ENCODE data around the gene SFTA2.
A peak's percentile ranks its signal among the peaks of the same experiment; 100 is the strongest.

Gene SFTA2

DNA sequence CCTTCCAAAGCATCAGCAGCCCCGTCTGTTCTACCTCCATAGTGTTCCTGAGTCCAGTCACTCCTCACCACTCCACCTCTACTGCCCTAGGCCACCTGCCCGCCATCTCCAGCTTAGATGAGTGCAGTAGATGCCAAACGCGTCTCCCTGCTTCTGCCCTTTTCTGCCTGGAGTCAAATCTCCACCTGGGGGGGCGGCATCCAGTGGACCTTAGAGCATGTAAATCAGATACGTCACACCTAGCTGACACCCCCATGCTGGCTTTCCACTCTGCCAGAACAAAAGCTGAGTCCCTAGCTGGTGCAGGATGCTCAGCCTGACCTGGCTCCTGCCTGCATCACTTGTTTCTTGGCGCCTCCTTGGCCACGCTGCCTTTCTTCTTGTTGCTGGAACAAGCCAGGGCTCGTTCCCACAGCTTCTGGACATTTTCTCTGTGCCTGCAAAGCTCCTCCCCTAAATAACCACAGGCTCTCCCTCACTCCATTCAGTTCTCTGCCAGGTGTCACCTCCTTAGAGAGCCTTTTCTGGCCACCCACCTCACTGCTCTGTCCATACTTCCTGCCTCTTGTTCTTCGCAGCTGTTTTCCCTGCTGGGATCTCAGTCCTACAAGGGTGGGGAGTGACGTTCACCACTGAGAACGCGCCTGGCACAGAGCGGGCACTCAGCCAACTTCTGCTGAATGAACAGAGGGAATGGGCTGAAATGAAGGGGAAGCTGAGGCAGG lies 41.9 kb downstream of the SFTA2 start:
- TF ChIP-seq, protein P1, sequence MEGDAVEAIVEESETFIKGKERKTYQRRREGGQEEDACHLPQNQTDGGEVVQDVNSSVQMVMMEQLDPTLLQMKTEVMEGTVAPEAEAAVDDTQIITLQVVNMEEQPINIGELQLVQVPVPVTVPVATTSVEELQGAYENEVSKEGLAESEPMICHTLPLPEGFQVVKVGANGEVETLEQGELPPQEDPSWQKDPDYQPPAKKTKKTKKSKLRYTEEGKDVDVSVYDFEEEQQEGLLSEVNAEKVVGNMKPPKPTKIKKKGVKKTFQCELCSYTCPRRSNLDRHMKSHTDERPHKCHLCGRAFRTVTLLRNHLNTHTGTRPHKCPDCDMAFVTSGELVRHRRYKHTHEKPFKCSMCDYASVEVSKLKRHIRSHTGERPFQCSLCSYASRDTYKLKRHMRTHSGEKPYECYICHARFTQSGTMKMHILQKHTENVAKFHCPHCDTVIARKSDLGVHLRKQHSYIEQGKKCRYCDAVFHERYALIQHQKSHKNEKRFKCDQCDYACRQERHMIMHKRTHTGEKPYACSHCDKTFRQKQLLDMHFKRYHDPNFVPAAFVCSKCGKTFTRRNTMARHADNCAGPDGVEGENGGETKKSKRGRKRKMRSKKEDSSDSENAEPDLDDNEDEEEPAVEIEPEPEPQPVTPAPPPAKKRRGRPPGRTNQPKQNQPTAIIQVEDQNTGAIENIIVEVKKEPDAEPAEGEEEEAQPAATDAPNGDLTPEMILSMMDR (IDR thresholded peaks at IDR 0.05; ENCODE audit: low read depth, low read length): no peak
- no peak overlapping the region for H3K4me3 ChIP-seq (ENCODE audit: low read depth, low read length)

DNA sequence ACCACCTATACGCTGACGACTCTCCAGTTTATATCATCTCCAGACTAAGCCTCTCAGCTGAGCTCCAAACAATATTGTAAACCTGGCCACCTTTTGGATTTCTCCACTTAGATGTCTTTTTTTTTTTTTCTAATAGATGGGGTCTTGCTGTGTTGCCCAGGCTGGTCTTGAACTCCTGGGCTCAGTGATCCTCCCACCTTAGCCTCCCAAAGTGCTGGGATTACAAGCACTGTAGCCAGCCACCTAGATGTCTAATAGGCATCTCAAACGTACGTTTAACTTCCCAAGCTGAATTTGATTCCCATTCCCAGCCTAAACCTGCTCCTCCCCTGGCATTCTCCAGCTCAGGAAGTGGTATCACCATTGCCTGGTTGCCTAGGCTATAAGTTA lies 42.5 kb downstream of the SFTA2 start:
- TF ChIP-seq, protein P1 (IDR thresholded peaks at IDR 0.05; ENCODE audit: low read depth, low read length): no peak
- no peak overlapping the region for H3K4me3 ChIP-seq (ENCODE audit: low read depth, low read length)

DNA sequence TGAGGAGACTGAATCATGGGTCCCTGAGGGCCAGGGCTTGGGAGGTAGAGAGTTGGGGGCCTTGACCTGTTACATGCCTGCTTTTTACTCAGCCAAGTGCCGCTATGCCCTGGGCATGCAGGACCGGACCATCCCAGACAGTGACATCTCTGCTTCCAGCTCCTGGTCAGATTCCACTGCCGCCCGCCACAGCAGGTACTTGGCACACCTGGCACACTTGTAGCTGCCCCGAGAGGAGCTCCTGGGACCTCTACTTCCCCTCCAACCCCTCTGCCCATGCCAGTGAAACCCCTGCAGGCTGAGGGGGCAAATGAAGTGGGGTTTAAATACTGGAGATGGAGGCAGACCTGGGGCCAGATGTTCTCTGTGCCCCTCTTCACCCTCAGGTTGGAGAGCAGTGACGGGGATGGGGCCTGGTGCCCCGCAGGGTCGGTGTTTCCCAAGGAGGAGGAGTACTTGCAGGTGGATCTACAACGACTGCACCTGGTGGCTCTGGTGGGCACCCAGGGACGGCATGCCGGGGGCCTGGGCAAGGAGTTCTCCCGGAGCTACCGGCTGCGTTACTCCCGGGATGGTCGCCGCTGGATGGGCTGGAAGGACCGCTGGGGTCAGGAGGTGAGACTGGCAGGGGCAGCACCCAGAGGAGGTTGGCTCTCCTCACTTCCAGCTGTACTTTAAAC lies 43.0 kb downstream of the SFTA2 start:
- H3K4me3 ChIP-seq (ENCODE audit: low read depth, low read length): no peak overlapping the region
- TF ChIP-seq, protein P1 (IDR thresholded peaks at IDR 0.05; ENCODE audit: low read depth, low read length): no peak

DNA sequence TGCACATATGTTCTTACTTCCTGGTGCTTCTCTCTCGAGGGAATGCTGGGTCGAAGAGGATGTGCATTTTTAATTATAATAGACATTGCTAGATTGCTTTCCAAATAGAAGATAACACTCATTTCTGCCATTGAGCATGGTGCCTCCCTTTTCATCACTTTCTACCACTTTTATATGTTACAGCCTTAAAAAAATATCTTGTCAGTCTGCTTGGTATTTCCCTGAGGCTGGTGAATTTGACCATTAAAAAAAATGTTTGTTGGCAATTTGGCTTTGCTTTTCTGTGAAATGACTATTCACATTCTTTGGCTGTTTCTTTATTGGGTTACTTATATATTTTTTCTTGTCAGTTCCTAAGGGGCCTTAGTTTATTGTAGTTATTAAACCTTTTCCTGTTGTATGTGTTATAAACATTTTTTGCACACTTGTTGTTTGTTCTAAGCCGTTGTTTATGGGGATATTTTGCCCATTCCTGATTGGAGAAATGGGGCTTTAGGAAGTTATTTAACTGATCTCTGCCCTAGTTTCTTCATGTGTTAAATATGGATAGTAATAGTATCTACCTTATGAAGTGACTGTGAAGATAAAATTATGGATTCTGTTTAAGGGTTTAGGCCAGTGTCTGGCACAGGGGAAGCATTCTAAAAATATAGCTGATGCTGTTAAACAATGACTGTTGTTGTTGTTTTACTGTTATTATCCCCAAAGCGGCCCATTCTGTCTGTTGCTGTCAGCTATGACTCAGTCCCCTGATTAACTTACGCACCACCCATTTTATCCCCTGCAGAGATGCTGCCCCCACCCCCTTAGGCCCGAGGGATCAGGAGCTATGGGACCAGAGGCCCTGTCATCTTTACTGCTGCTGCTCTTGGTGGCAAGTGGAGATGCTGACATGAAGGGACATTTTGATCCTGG lies 43.8 kb downstream of the SFTA2 start:
- TF ChIP-seq, protein P1 (IDR thresholded peaks at IDR 0.05; ENCODE audit: low read depth, low read length): no peak
- H3K4me3 ChIP-seq (ENCODE audit: low read depth, low read length): no peak overlapping the region

DNA sequence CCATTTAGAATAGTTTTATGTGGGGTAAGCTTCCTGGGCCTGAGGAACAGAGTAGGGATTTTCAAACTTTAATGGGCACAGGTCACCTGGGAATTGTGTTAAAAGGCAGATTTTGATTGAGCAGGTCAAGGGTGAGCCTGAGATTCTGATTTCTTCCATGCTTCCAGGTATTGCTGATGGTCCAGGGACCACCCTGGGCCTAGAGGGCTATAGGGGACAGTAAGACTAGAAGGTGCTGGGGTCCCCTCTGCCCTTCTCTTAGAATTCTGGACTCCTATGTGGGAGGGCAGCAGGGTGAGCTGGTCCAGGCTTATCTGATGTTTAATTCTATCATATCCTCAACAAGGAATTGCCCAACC lies 45.1 kb downstream of the SFTA2 start:
- no peak overlapping the region; the same call in 1 of the 2 replicates for H3K4me3 ChIP-seq (ENCODE audit: low read depth, low read length)
- TF ChIP-seq, protein P1 (IDR thresholded peaks at IDR 0.05; ENCODE audit: low read depth, low read length): no peak

DNA sequence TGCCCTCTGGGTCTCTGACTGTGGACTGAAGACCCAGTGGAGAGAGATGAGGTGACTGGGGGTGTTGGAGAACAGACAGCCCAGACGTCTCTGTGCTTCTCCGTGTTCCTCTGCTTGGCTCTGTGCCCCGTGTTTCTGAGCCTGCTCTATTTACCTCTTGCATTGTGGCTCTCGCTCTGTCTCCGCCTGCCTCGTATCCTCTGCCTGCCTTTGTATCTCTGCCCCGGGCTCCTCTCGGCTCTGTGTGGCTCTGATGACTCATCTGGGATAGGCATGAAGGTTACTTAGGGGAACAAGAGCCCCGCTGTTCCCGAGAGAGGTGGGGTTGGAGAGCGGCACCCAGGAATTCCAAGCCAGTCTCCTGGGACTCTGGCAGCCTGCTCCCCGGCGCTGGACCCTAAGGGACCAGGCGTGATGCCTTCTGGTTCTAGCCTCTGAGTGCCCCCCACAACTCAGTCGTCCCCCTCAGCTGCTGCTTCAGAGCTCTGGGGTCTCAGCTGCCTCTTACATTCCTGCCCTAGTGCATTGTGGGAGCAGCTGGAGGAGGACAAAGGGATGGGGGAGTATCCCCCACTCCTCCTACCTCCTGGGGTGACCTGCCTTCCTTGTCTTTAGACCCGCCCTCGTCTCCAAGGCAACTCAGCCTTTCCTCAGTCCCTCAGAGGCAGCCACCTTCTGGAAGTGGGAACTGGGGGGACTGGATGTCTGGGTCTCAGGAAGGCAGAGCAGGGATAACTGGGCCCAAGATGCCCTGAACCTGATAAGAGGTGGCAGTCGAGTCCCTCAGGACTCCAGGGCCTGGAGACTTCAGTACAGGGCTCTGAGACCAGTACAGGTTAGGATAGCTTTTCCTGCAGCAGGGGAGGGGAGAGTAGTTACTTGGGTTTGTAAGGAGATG lies 45.7 kb downstream of the SFTA2 start:
- H3K4me3 ChIP-seq (ENCODE audit: low read depth, low read length): peak overlapping the region; percentile 79

More for the DNA sequence above, 45.7 kb downstream of the SFTA2 start:
- TF ChIP-seq, protein P1 (IDR thresholded peaks at IDR 0.05; ENCODE audit: low read depth, low read length): no peak
